T-helper 17 cell (primary cell): Measurements from ENCODE around the gene MSL2. TPM values are rescaled to one million over a fixed set of nuclear protein-coding genes. Genes with fewer than 3 reads are reported as not detected.
"Not testable (repeated sequence)": the region's sequence is repeated elsewhere in the genome, so short reads cannot be mapped to it uniquely, and the experiment has no call there.

Experiments used
- ATAC-seq: fragments of 150-1000 bp; cut with Tn5 transposase; 2 replicates; pipeline ENCODE4 v1.10.0; 2021; ENCODE audit warnings: mild to moderate bottlenecking, moderate library complexity
- DNase-seq, 3 donors: peaks; one replicate each; pipeline versions ENCODE4 v3.0.0 to v3.0.0-alpha.2; 2020 to 2021
- H3K9me3 ChIP-seq: one replicate; pipeline ENCODE4 v1.7.0; 2013; ENCODE audit warnings: low read length, mild to moderate bottlenecking; ENCODE audit not compliant: control insufficient read depth, poor library complexity, severe bottlenecking
- H3K27ac Mint-ChIP-seq: one replicate; pipeline ENCODE4 v1.8.0; 2022; ENCODE audit warnings: mild to moderate bottlenecking, moderate library complexity, mixed read lengths
- H3K27me3 Mint-ChIP-seq: one replicate; pipeline ENCODE4 v1.8.0; 2022; ENCODE audit warnings: mixed read lengths
- H3K36me3 Mint-ChIP-seq: one replicate; pipeline ENCODE4 v1.8.0; 2022; ENCODE audit warnings: low read depth, mixed read lengths
- H3K4me1 Mint-ChIP-seq: one replicate; pipeline ENCODE4 v1.8.0; 2022; ENCODE audit warnings: mild to moderate bottlenecking, mixed read lengths
- H3K4me3 Mint-ChIP-seq: one replicate; pipeline ENCODE4 v1.8.0; 2022; ENCODE audit warnings: mild to moderate bottlenecking, moderate library complexity, mixed read lengths
- total RNA-seq, 4 donors: library from RNA in 2 of 4; stranded (reverse) in 2 of 4; gene quantifications; one replicate each; pipeline ENCODE4 v1.2.3 and lab custom pipeline; 2022 to 2026

The MSL2 gene
- total RNA-seq, 2 donors from 2014 or later, result 95.6 to 135 TPM

GRCh38 chr3:136119783-136120182 lies 76.4 kb downstream of the MSL2 start:
- H3K4me3 Mint-ChIP-seq, DNase-seq, ATAC-seq, H3K9me3 ChIP-seq, H3K36me3 Mint-ChIP-seq, H3K4me1 Mint-ChIP-seq, H3K27me3 Mint-ChIP-seq, H3K27ac Mint-ChIP-seq: not testable (repeated sequence)

GRCh38 chr3:136119332-136119731 lies 76.8 kb downstream of the MSL2 start:
- not testable (repeated sequence) for H3K4me1 Mint-ChIP-seq, H3K27me3 Mint-ChIP-seq, ATAC-seq, H3K27ac Mint-ChIP-seq, H3K36me3 Mint-ChIP-seq, H3K9me3 ChIP-seq, H3K4me3 Mint-ChIP-seq, DNase-seq

- Mint-ChIP-seq H3K4me3 (no peak overlapping the region), H3K27me3 (no peaks in the 10 kb centered on the region), H3K27ac (no peak overlapping the region), H3K36me3 (no peaks in the 10 kb centered on the region), H3K4me1 (peaks cover 3% of the 10 kb centered on the region)
- no peak for ATAC-seq
- no peaks in the 10 kb centered on the region for H3K9me3 ChIP-seq
- no peak for DNase-seq
Observed at GRCh38 chr3:136114421-136114820, 81.7 kb downstream of the MSL2 start.

DNA sequence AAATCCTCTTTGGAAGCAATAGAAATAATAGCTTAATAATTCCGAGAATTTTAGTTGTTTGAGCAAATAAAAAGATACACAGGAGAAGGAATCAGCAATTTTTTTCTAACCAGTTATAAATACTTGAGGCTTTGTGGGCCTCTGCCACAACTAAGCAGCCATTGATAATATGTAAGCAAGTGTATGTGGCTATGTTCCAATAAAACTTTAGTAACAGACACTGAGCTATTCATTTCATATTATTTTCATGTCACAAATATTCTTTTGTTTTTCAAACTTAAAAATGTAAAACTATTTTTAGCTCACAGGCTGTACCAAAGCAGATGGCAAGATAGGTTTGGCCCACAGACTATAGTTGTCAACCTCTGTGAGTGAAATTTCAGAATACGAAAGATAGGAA lies 85.7 kb downstream of the MSL2 start:
- H3K4me3 Mint-ChIP-seq, result no peak overlapping the region
- ATAC-seq (no peak), DNase-seq (no peak)
- no peaks in the 10 kb centered on the region for H3K27me3 Mint-ChIP-seq
- no peaks in the 10 kb centered on the region for H3K9me3 ChIP-seq
- no peaks in the 10 kb centered on the region for H3K36me3 Mint-ChIP-seq
- peaks cover 6% of the 10 kb centered on the region for H3K4me1 Mint-ChIP-seq
- no peak overlapping the region for H3K27ac Mint-ChIP-seq

DNA sequence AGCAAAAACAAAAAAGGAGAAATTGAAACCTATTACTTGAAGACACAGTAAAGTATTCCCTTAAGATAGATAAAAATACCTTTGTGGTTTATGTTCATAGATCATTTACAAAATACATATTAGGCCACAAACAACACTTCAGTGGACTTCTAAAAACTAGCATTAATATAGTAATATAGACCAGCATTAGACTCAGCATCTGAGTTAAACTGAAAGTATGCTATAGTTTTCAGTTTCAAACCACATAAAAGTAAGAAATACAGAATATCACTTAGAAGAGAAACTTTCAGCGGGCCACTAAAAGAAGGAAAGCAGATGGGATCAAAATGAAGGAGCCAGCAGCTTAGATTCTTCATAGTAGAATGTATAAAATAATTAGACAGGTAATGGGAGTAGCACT lies 86.6 kb downstream of the MSL2 start:
- Mint-ChIP-seq H3K27me3 (no peaks in the 10 kb centered on the region), H3K36me3 (peaks cover 2% of the 10 kb centered on the region), H3K4me3 (no peak overlapping the region), H3K4me1 (peaks cover 10% of the 10 kb centered on the region), H3K27ac (no peak overlapping the region)
- no peaks in the 10 kb centered on the region for H3K9me3 ChIP-seq
- ATAC-seq (no peak), DNase-seq (no peak)

DNA sequence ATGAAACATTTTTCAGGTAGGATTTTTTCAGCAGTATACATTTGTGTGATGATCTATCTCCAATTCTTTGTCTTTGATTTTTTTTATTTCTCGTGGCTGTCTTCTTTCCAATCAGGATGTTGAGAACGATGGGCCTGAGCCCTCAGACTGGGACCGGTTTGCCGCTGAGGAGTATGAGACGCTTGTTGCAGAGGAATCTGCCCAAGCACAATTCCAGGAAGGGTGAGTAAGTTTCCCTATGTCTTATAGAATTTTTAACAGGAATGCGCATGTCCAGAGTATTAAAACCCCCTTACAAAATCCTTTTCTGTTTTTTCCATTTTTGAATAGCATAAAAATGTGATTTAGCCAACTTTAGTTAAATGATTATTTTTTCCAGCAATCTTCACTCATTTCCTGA lies 90.0 kb downstream of the MSL2 start:
- Mint-ChIP-seq H3K27me3 (no peaks in the 10 kb centered on the region), H3K27ac (no peak overlapping the region), H3K4me1 (peaks cover 10% of the 10 kb centered on the region), H3K36me3 (peaks cover 2% of the 10 kb centered on the region), H3K4me3 (no peak overlapping the region)
- no peaks in the 10 kb centered on the region for H3K9me3 ChIP-seq
- ATAC-seq (no peak), DNase-seq (no peak)

GRCh38 chr3:136105044-136105443 lies 91.1 kb downstream of the MSL2 start:
- no peak for ATAC-seq
- H3K9me3 ChIP-seq, result no peaks in the 10 kb centered on the region
- no peak overlapping the region for H3K4me3 Mint-ChIP-seq
- peaks cover 2% of the 10 kb centered on the region for H3K36me3 Mint-ChIP-seq
- peaks cover 10% of the 10 kb centered on the region for H3K4me1 Mint-ChIP-seq
- H3K27ac Mint-ChIP-seq, result no peak overlapping the region
- no peaks in the 10 kb centered on the region for H3K27me3 Mint-ChIP-seq
- no peak for DNase-seq

Other genes starting within 250 kb of the MSL2 start
- under 1 TPM; 0.13 to 0.17 TPM for gene PPP2R3A, start 230.6 kb downstream of the MSL2 start, total RNA-seq
- gene PCCB, start 54.0 kb upstream of the MSL2 start, total RNA-seq, result 10 to 100 TPM; 13.0 to 13.3 TPM